Measurements from ENCODE around the gene SSR4. TPM values are rescaled to one million over a fixed set of nuclear protein-coding genes. Genes with fewer than 3 reads are reported as not detected.
A peak's percentile ranks its signal among the peaks of the same experiment; 100 is the strongest.

Gene SSR4
- total RNA-seq, 2 experiments from 2014 or later, result 190 to 191 TPM

DNA sequence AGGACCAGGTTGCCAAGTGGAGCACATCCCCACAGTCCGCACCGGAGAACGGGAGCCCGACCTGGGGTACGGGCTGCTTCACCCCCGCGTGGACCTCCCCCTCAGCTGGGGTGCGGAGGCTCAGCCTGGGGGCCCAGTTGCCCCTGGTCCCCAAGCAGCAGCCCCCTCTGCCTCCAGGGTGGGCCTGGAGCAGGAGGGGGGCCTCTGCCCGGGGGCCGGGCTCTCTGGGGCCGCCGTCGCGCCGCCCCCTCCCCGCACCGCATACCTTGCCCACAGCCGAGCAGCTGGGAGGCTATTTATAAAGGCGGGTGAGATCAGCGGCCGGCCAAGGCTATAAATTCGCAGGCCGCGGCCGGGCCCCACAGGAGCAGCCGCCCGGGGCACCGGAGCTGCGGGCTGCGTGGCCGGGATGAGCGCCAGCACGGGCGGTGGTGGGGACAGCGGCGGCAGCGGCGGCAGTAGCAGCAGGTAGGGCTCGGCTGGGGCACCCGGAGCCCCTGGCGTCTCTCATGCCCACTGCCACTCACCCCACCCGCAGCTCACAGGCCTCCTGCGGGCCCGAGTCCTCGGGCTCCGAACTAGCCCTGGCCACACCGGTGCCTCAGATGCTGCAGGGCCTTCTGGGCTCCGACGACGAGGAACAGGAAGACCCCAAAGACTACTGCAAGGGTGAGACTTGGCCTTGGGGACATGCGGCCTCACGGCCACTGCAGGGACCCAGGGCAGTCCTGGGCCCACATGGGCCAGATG lies 13.6 kb upstream of the SSR4 start, which contains the start of gene SRPK3:
Gene SRPK3 (plus strand): TSS at position 364 of the 750 bp plus-strand sequence. CDS start 46 bp downstream, at position 410.
- DNase-seq (no peak), ATAC-seq (no peak)
- no peak within 1 kb of the TSS for H3K27ac Mint-ChIP-seq
- peaks cover 2% of the 10 kb centered on the region for H3K36me3 Mint-ChIP-seq
- H3K9me3 Mint-ChIP-seq (ENCODE audit: low read depth), result no peaks in the 10 kb centered on the region
- no peak within 1 kb of the TSS for H3K4me3 Mint-ChIP-seq
- H3K27me3 Mint-ChIP-seq, result peaks cover 8% of the 10 kb centered on the region
- CTCF ChIA-PET, result interaction anchor here (0.9 kb wide), 1 partner anchor 17 kb away, joined by 3 read pairs; no protein-coding TSS in a partner anchor
- no peaks in the 10 kb centered on the region for H3K4me1 Mint-ChIP-seq

DNA sequence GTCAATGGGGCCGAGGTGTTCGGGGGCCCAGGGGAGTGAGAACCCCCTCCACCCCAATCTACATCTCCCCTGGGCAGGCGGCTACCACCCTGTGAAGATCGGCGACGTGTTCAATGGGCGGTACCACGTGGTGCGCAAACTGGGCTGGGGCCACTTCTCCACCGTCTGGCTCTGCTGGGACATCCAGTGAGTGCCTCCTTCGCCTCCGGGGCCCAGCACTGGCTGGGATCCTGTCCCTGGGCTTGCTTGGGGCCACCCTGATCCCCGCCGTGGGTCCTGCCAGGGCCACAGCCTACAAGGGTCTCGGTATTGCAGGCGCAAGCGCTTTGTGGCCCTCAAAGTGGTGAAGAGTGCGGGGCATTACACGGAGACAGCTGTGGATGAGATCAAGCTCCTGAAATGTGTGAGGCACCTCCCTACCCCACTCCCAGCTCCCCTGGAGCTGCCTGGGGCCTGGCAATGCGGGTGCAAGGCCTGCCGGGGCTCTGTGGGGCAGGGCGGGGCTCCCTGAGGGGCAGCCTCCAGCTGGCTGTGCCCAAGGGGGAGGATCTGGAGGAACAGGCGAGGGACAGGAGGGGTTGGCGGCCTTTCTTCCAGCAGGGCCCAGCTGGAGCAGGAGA lies 12.9 kb upstream of the SSR4 start:
- Mint-ChIP-seq H3K27ac (no peak overlapping the region), H3K9me3 (ENCODE audit: low read depth) (no peaks in the 10 kb centered on the region), H3K36me3 (peaks cover 2% of the 10 kb centered on the region), H3K4me1 (no peaks in the 10 kb centered on the region), H3K4me3 (no peak overlapping the region), H3K27me3 (peaks cover 8% of the 10 kb centered on the region)
- DNase-seq, result no peak
- CTCF ChIA-PET, result interaction anchor here (0.9 kb wide), 1 partner anchor 18 kb away, joined by 3 read pairs; no protein-coding TSS in a partner anchor
- no peak for ATAC-seq

DNA sequence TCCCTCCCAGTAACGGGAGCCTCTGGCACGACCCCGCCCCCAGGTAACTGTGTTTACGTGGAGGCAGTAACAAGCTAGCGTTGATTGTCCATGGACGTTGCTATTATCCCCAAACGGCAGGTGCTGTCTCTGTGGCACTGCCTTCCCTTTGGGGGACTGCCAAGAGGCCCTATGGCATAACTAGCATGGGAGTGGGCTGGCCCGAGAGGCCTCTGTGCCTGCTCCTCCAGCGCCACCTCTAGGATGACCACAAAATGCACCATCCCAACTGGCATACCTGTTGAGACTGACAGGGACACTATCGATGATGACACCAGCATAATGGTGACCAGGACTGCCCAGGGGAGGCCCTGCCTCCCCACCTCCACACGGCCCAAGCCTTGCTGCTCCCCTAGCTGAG lies 12.2 kb upstream of the SSR4 start:
- no peak for ATAC-seq
- H3K27me3 Mint-ChIP-seq, result peaks cover 8% of the 10 kb centered on the region
- peaks cover 2% of the 10 kb centered on the region for H3K36me3 Mint-ChIP-seq
- no peak for DNase-seq
- H3K4me1 Mint-ChIP-seq, result no peaks in the 10 kb centered on the region
- H3K27ac Mint-ChIP-seq, result no peak overlapping the region
- no peak overlapping the region for H3K4me3 Mint-ChIP-seq
- H3K9me3 Mint-ChIP-seq (ENCODE audit: low read depth), result no peaks in the 10 kb centered on the region
- CTCF ChIA-PET, result no interaction called here

DNA sequence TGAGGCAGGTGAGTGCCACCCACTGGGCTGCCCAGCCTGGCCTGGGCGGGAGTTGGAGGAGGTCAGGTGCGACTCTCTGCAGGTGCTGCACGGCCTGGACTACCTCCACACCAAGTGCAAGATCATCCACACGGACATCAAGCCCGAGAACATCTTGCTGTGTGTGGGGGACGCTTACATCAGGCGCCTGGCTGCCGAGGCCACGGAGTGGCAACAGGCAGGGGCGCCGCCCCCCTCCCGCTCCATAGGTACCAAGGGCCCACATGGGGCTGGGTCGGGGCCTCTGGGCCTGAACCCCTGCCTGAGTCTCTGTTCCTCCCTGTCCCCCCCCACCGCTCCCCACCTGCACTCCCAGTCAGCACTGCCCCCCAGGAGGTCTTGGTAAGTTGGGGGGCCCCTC lies 11.6 kb upstream of the SSR4 start:
- Mint-ChIP-seq H3K4me1 (no peaks in the 10 kb centered on the region), H3K36me3 (peaks cover 2% of the 10 kb centered on the region), H3K27ac (no peak overlapping the region), H3K27me3 (peaks cover 8% of the 10 kb centered on the region), H3K9me3 (ENCODE audit: low read depth) (no peaks in the 10 kb centered on the region), H3K4me3 (no peak overlapping the region)
- DNase-seq (no peak), ATAC-seq (no peak)
- CTCF ChIA-PET, result no interaction called here

DNA sequence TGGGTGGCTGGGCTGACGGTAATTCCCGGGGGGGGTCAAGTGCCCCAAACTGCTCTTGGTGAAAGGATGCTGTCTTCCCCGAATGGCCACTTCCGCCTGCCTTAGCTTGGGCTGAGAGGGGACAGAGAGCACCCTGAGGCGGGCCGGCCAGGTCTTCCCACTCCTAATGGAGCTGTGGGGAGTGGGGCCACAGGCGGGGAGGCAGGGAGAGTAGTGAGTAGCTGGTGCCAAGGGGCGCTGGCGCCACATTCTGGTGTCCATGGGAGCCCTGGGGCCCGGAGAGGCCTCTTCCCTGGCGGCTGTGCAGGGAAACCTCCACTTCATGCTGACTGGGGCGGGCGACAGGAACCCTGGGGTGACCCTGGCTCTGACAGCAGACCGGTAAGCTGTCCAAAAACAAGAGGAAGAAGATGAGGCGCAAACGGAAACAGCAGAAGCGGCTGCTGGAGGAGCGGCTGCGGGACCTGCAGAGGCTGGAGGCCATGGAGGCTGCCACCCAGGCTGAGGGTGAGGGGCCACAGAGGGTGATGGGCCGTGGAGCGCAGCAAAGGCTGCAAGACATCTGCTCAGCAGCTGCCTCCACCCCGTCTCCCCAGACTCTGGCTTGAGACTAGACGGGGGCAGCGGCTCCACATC lies 11.0 kb upstream of the SSR4 start:
- H3K9me3 Mint-ChIP-seq (ENCODE audit: low read depth), result no peaks in the 10 kb centered on the region
- H3K27ac Mint-ChIP-seq, result no peak overlapping the region
- DNase-seq (no peak), ATAC-seq (no peak)
- H3K4me3 Mint-ChIP-seq, result no peak overlapping the region
- CTCF ChIA-PET, result no interaction called here
- H3K4me1 Mint-ChIP-seq, result no peaks in the 10 kb centered on the region
- peaks cover 2% of the 10 kb centered on the region for H3K36me3 Mint-ChIP-seq
- peaks cover 8% of the 10 kb centered on the region for H3K27me3 Mint-ChIP-seq

DNA sequence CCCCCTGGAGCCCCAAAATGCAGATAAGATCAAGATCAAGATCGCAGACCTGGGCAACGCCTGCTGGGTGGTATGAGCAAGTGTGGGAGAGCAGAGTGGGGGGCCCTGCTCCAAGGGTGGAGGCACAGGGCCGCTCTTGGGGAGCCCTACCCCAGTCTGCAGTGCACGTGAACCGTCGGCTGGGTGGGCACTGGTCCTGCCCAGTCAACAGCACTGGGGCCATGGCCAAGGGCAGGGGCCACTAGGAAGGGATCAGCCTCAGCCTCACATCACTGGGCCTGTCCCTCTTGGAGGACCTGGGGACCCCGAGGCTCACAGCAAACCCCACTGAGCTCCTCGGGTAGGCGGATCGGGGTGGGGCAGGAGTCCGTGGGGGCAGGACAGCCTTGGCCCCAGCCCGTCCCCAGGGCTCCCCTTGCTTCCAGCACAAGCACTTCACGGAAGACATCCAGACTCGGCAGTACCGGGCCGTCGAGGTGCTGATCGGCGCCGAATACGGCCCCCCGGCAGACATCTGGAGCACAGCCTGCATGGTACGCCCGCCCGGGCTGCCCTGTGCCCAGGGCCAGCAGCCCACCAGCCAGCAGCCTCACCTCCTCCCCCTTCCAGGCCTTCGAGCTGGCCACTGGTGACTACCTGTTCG lies 10.0 kb upstream of the SSR4 start:
- Mint-ChIP-seq H3K27me3 (peaks cover 8% of the 10 kb centered on the region), H3K36me3 (peaks cover 2% of the 10 kb centered on the region), H3K4me1 (no peaks in the 10 kb centered on the region), H3K4me3 (no peak overlapping the region), H3K9me3 (ENCODE audit: low read depth) (no peaks in the 10 kb centered on the region), H3K27ac (no peak overlapping the region)
- ATAC-seq (no peak), DNase-seq (no peak)
- CTCF ChIA-PET, result no interaction called here

DNA sequence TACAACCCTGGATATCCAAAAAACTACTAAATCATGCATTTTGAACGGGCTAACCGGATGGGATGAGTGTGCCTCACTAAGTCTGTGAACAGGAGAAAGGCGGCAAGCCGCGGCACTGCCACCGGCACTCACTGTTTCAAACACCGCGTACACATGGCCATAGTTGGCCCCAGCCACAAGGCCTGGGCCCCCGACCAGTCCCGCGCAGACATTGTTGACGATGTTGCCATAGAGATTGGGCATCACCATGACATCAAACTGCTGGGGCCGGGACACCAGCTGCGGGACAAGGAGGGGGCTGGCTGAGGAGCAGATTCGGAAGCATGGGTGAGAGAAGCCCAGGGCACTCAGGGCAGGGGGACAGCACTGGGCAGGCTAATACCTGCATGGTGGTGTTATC lies 7.8 kb upstream of the SSR4 start:
- Mint-ChIP-seq H3K4me1 (no peaks in the 10 kb centered on the region), H3K4me3 (no peak overlapping the region), H3K36me3 (peaks cover 2% of the 10 kb centered on the region), H3K9me3 (ENCODE audit: low read depth) (no peaks in the 10 kb centered on the region), H3K27ac (no peak overlapping the region), H3K27me3 (no peaks in the 10 kb centered on the region)
- CTCF ChIA-PET, result no interaction called here
- DNase-seq, result no peak
- ATAC-seq, result no peak

DNA sequence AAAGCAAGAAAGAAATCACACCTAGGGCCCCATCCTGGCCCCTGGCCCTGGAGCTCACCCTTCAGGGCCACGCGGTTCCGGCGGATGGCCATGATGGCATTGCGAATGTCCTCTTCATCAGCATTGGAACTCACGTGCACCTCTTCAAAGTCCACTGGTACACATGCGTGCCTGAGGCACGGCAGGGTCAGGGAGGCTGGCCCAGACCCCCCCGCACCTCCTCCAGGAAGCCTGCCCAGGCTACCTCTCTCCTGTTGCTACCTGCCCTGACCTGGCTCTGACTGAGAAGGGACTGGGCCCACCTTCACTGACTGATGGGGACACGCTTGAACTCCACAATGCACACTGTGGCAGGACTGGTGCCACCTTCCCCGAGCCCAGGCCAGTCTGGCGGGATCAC lies 4.8 kb upstream of the SSR4 start:
- CTCF ChIA-PET, result no interaction called here

DNA sequence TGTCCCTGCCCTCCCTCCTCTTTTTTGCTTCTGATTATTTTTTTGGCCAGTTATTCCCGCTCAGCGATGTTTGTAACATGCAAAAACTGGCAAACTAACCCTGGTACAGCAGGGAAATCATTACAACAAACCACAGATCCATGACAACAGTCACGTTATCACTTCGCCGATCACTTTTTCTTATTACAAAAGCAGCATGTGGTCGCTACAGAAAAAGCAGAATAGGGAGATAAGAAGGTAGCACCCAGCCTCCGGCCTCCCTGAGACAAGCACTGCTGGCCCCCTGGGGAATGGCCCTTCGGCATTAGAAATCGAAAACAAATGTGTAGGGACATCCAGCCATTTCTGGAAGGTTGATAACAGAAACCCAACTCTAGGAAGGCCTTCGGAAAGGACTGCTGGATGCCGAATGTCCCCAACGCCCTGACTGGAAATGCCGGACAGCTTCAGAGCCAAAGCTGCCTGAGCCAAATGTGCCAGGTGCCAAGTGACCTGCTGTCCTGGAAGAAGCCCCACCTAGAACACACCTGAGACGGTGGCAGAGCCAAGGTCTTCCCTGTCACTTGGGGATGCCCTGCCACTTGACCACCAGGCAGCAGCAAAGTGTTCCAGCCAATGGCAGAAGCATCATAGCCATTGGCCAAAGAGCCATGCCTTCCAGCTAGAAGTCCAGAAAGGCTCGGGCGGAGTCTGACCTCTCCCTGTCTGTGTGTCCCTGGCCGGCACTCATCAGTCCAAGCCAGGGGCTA lies 3.2 kb upstream of the SSR4 start:
- Mint-ChIP-seq H3K4me1 (peaks cover 11% of the 10 kb centered on the region), H3K27ac (no peak overlapping the region), H3K36me3 (peaks cover 3% of the 10 kb centered on the region), H3K9me3 (ENCODE audit: low read depth) (no peaks in the 10 kb centered on the region), H3K27me3 (no peaks in the 10 kb centered on the region), H3K4me3 (no peak overlapping the region)
- DNase-seq (no peak), ATAC-seq (no peak)
- CTCF ChIA-PET, result no interaction called here

More for the DNA sequence above, 4.8 kb upstream of the SSR4 start:
- Mint-ChIP-seq H3K36me3 (peaks cover 3% of the 10 kb centered on the region), H3K27ac (no peak overlapping the region), H3K9me3 (ENCODE audit: low read depth) (no peaks in the 10 kb centered on the region), H3K27me3 (no peaks in the 10 kb centered on the region), H3K4me3 (no peak overlapping the region), H3K4me1 (peaks cover 6% of the 10 kb centered on the region)
- ATAC-seq, result no peak
- DNase-seq, result no peak

DNA sequence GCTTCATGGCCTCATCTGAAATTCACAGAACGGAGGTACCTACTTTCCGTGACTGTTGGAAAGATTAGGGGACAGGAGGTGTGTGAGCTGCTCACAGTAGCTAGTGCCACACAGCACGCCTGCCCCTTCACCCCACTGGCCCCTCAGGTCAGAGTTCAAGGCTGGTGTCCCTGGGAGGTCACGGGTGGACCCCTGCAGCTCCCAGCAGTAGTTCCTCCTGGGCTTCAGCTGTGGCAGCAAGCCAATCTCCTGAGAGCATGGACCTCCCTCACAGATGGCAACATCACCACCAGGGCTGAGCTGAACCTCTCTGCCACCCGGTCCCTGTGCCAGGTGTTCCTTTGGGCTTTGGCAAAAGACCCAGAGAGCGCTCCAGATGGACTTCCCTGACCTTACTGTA lies 2.1 kb upstream of the SSR4 start:
- Mint-ChIP-seq H3K4me1 (peaks cover 17% of the 10 kb centered on the region), H3K27ac (no peak overlapping the region), H3K27me3 (no peaks in the 10 kb centered on the region), H3K9me3 (ENCODE audit: low read depth) (no peaks in the 10 kb centered on the region), H3K36me3 (peaks cover 10% of the 10 kb centered on the region), H3K4me3 (no peak overlapping the region)
- ATAC-seq, result no peak
- CTCF ChIA-PET, result no interaction called here
- DNase-seq, result no peak

DNA sequence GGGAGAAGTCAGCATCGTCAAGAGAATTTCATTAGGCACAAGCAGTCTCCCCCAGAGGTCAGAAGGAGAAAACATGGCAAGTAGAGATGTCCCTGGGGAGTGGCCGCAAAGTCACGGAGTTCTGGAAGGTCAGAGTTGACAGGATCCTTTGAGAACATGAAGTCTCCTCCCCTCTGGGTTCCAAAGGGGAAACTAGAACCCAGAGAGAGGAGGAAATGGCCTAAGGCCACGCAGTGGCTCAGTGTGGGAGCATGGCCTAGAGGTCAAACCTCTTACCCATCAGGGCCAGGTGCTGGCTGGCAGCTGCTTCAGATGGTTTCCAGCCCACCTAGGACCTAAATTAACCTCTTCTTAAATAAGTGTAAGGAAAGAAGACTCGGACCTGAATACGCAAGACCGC lies 1.2 kb upstream of the SSR4 start:
- Mint-ChIP-seq H3K4me3 (peak overlapping the region; percentile 88), H3K9me3 (ENCODE audit: low read depth) (no peaks in the 10 kb centered on the region), H3K36me3 (peaks cover 10% of the 10 kb centered on the region), H3K27ac (peak overlapping the region; percentile 87), H3K27me3 (no peaks in the 10 kb centered on the region), H3K4me1 (peaks cover 17% of the 10 kb centered on the region)
- CTCF ChIA-PET, result interaction anchor here (2.0 to 2.3 kb wide), 2 partner anchors 15 to 30 kb away, joined by 5 to 9 read pairs; partner anchors contain the start of gene PLXNB3
- no peak for ATAC-seq
- no peak for DNase-seq

DNA sequence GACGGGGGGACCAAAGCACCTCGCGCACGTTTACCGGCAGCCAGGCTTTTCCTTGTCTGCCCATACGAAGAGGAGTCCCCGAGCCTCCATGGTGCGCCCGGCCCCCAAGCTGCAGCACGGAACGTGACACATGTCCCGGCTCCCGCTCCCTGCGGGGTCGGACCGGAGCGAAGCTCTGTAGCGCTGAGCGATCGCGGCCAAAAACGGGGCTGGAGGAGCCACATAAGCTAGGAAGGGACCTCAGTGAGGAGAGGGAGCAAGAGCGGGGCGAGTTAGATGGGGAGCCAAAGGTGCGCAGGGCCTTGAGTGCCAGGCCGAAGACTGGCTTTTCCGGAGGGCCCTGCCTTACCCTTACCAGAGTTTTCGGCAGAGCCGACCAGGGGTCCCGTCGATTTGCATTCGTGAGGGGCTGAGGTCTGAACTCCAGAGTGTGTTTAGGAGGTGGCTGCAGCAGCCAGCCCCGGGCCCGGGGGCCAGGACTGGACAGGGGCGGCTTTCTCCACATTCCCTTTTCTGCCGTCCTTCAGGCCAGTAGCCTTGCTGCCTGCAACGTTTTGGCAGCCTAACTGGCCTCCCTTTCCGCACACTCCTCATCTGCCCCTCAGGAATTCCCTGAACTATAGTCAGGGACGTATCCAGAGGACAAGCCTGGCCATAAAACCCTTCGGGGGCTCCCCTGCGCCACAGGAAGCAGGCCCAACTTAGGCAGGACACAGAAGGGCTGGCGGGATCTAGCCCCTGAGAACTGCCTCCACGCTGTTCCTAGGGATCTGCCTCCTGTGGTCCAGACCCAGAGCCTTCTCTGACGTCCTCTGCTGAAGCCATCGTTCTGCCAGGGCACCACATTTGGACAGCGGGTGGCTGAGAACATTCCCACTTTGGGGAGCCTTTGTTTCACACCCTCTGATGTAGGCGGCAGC lies 689 bp downstream of the SSR4 start:
- H3K27ac Mint-ChIP-seq, result peak overlapping the region; percentile 83
- ATAC-seq (peak; percentile 6), DNase-seq (peak; percentile 43)
- H3K27me3 Mint-ChIP-seq, result no peaks in the 10 kb centered on the region
- CTCF ChIA-PET, result interaction anchor here (0.9 to 2.3 kb wide), 7 partner anchors 17 to 152 kb away, joined by 3 to 9 read pairs (median 5); partner anchors contain the start of genes ARHGAP4, PLXNB3 and RENBP
- peaks cover 17% of the 10 kb centered on the region for H3K4me1 Mint-ChIP-seq
- no peaks in the 10 kb centered on the region for H3K9me3 Mint-ChIP-seq (ENCODE audit: low read depth)
- peaks cover 10% of the 10 kb centered on the region for H3K36me3 Mint-ChIP-seq
- peak overlapping the region; percentile 88 for H3K4me3 Mint-ChIP-seq
